GM10248 (cell line): Measurements from ENCODE around the gene HRH1.
"Not testable (repeated sequence)": the region's sequence is repeated elsewhere in the genome, so short reads cannot be mapped to it uniquely, and the experiment has no call there.

Source experiments
- CTCF ChIA-PET: fragments of 300-600 bp; sonication (Branson Sonifier 250); formaldehyde crosslinking; extraction: SDS; loops from one replicate; lab custom pipeline; 2021; ENCODE audit warnings: antibody characterized with exemption; lab: Yijun Ruan, JAX
- POLR2A ChIA-PET: fragments of 350-650 bp; sonication (Branson Sonifier 250); formaldehyde crosslinking; extraction: SDS; loops from one replicate; lab custom pipeline; 2020; ENCODE audit warnings: antibody characterized with exemption; lab: Yijun Ruan, JAX
- DNase-seq: peaks from one replicate; pipeline ENCODE4 v3.0.0; 2012; ENCODE audit errors: extremely low spot score
- TF ChIP-seq, protein P1 (sequence below): IDR thresholded peaks from 2 replicates; pipeline ENCODE4 v1.5.1; 2012; ENCODE audit warnings: mild to moderate bottlenecking, low read depth; ENCODE audit errors: extremely low read depth, missing control alignments, control extremely low read depth

Gene HRH1

DNA sequence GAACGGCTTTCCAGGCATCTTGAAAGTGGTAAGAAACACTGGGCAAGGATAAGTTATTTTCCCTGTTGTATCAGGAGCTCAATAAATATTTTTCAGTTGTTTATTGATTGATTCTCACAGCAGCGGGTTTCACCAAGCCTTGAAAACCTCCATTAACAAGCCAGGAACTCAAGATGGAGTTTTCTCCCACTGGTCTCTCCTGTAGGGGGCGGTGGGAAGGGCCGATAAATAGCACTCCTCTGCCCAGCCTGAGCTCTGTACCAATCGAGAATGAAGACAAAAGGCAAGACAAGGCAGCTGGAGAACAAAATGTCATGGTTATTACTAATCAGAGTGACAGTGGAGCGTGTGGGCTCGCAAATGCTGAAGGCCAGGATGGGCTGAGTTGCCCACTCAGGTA, 7.4 kb downstream of the HRH1 start:
- TF ChIP-seq, protein P1, sequence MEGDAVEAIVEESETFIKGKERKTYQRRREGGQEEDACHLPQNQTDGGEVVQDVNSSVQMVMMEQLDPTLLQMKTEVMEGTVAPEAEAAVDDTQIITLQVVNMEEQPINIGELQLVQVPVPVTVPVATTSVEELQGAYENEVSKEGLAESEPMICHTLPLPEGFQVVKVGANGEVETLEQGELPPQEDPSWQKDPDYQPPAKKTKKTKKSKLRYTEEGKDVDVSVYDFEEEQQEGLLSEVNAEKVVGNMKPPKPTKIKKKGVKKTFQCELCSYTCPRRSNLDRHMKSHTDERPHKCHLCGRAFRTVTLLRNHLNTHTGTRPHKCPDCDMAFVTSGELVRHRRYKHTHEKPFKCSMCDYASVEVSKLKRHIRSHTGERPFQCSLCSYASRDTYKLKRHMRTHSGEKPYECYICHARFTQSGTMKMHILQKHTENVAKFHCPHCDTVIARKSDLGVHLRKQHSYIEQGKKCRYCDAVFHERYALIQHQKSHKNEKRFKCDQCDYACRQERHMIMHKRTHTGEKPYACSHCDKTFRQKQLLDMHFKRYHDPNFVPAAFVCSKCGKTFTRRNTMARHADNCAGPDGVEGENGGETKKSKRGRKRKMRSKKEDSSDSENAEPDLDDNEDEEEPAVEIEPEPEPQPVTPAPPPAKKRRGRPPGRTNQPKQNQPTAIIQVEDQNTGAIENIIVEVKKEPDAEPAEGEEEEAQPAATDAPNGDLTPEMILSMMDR: no peak
- CTCF ChIA-PET: interaction anchor here (1.0 kb wide), 1 partner anchor 50 kb away, joined by 3 read pairs; no protein-coding TSS in a partner anchor
- POLR2A ChIA-PET: no interaction called here
- no peak for DNase-seq

DNA sequence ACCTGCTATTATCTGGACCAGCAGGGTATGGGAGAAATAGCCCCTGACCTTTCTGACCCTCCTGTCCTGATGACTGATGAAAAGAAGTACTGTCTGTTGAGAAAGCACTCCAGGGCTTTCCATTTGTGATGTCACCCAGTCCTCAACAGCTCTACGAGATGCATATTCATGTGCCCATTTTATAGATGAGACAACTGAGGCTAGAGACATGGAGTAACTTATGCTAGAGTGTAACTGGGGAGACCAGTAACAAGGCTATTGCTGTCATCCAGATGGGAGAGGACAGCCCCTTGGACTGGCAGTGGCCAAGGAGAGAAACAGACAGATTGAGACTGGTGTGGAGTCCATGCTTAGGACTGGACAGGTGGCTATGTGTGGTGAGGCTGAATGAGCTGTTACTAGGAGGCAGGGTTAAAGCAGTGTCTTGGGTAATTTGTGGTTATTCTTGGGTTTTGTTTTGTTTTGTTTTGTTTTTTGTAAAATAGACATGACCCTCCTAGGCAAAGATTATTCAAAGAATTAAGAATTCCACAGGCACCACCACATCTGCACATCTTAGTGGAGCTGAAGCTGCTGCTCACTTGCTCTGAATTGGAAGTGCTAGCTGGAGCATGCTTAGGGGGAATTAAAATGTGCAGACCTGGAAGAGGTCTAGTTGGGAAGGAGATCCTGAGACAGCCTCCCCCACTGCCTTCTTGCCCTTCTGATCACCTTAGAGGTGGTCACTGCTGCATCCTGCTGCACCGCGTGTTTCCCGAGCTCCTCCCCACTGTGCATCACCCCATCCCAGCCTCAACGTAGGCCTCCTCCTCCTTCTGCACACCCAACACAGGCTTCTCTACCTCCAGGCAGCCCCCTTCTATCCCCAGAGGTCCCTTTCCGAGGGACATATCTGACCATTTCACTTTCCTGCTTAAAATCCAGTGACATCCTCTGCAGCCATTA, 8.4 kb downstream of the HRH1 start:
- ChIA-PET POLR2A (no interaction called here), CTCF (no interaction called here)
- TF ChIP-seq, protein P1: no peak
- DNase-seq: no peak

DNA sequence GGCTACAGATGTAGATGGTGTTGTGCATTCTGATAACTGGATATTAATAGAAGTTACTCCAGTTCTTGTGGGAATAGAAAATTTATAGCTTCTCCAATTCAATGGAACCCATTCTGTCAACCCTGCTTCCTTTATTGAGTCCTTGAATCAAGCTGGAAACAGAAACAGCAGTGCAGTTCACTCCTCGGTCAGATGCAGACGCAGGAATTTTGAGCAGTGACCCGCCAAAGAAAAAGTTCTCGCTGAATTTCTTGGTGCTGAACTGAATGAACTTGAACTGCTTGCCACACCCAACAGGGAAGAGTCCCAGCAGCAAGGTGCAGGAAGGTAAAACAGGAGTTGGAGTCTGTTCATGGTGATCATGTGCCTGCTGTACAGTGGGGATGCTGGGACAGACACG, 10.3 kb downstream of the HRH1 start:
- ChIA-PET POLR2A (no interaction called here), CTCF (no interaction called here)
- TF ChIP-seq, protein P1: no peak
- DNase-seq: no peak

DNA sequence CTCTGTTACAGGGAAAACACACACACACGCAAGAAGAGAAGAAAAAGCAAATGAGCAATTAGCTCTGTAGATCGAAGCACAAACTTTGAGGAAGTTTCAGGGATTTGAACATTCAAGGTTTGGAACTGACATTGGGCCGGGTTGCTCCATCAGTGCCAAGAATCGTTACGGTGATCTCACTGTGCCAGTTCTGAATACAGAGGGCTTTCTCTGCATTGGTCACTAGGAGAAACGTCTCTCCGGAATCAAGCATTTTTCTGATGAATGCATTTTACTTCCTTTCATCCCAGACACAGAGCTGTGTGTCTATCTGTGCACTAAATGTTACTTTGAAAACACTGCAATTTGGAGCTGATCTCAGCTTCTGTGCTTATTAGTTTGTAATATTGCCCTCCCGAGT, 11.2 kb downstream of the HRH1 start:
- CTCF ChIA-PET: no interaction called here
- POLR2A ChIA-PET: no interaction called here
- TF ChIP-seq, protein P1: no peak
- no peak for DNase-seq

DNA sequence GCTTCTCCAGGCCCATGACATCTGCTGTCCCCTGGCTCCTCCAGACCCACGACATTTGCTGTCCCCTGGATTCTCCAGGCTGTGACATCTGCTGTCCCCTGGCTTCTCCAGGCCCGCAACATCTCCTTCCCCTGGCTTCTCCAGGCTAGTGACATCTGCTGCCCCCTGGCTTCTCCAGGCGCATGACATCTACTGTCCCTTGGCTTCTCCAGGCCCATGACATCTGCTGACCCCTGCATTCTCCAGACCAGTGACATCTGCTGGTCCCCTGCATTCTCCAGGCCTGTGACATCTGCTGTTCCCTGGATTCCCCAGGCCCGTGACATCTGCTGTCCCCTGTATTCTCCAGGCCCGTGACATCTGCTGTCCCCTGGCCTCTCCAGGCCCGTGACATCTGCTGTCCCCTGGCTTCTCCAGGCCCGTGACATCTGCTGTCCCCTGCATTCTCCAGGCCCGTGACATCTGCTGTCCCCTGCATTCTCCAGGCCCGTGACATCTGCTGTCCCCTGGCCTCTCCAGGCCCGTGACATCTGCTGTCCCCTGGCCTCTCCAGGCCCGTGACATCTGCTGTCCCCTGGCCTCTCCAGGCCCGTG, 12.6 kb downstream of the HRH1 start:
- DNase-seq, POLR2A ChIA-PET, CTCF ChIA-PET: not testable (repeated sequence)

DNA sequence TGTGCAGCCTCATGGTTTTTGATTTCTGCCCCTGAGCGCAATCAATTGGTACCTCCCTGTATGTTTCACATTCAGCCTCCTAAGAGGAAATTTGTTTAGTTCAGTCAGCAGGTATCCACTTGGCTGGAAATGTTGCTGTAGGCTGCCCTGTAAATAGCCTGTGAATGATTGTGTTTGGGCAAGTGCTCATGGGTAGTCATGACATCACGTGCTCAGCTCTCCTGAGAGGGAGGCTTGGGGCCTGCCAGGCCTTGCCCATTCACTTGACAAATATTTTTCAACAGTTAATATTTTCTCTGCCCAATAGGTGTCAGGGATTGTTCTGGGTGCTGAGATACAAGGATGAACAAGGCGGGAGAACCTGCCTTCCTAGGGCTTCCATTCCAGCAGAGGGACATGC, 13.3 kb downstream of the HRH1 start:
- DNase-seq: no peak
- ChIA-PET POLR2A (no interaction called here), CTCF (no interaction called here)
- TF ChIP-seq, protein P1: no peak

DNA sequence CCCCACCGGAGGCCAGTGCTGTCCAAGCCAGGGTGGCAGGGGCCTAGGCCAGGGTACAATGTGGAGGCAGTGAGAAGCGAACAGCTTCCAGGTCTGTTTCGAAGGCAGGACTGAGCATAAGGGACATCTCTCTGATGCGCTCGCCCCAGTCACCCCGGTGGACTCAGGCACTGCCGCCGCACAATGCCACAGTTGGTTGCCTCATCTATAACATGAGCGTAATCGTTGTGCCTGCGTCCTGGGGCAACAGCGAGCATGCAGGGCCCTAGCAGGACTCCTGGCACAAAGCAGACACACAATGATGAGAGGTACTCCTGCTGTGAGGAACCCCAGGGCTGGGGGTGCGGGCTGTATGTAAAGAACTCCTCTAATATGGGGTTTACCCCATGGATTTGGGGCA, 14.1 kb downstream of the HRH1 start:
- ChIA-PET POLR2A (no interaction called here), CTCF (no interaction called here)
- TF ChIP-seq, protein P1: no peak
- no peak for DNase-seq
